Stimulated activated naive CD8-positive, alpha-beta T cell treated with anti-CD3 and anti-CD28 coated beads, Interleukin-15, Interleukin-2, amounts not matched to agents 100 ng/mL and 50 ng/mL, for 24 hours (primary cell): ENCODE results near the gene HIVEP3.

Experiments
- H3K27ac Mint-ChIP-seq: one replicate; pipeline ENCODE4 v1.8.0; 2021; ENCODE audit warnings: mild to moderate bottlenecking, mixed read lengths
- H3K27me3 Mint-ChIP-seq: one replicate; pipeline ENCODE4 v1.8.0; 2021; ENCODE audit warnings: mixed read lengths
- H3K36me3 Mint-ChIP-seq: one replicate; pipeline ENCODE4 v1.8.0; 2021; ENCODE audit warnings: low read depth, mixed read lengths
- H3K4me1 Mint-ChIP-seq: one replicate; pipeline ENCODE4 v1.8.0; 2021; ENCODE audit warnings: low read depth, mixed read lengths
- H3K4me3 Mint-ChIP-seq: one replicate; pipeline ENCODE4 v1.8.0; 2021; ENCODE audit warnings: mild to moderate bottlenecking, mixed read lengths
- H3K9me3 Mint-ChIP-seq: one replicate; pipeline ENCODE4 v1.8.0; 2021; ENCODE audit warnings: mixed read lengths

Gene HIVEP3

DNA sequence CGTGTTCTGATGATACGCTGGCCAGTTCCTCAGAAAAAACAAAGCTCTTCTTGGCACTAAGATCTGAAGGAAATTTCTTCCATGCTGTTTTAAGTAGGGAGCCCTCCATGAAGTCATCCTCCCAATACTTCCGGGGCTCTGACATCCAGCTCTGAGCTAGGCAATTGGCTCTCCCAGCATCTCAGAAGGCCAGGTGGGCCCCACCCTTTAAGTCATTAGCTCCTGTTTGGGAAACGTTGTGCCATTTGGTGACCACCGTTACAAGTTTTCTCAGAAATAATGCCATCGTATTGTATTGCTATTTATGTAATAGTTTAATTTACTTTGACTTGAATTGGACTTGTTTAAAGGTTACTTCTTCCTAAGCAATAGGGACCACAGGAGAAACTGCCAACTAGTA lies 303.9 kb downstream of the HIVEP3 start:
- Mint-ChIP-seq H3K4me3 (no peak overlapping the region), H3K9me3 (no peaks in the 10 kb centered on the region), H3K27me3 (no peaks in the 10 kb centered on the region), H3K4me1 (peaks cover 18% of the 10 kb centered on the region), H3K36me3 (peaks cover 74% of the 10 kb centered on the region), H3K27ac (no peak overlapping the region)

DNA sequence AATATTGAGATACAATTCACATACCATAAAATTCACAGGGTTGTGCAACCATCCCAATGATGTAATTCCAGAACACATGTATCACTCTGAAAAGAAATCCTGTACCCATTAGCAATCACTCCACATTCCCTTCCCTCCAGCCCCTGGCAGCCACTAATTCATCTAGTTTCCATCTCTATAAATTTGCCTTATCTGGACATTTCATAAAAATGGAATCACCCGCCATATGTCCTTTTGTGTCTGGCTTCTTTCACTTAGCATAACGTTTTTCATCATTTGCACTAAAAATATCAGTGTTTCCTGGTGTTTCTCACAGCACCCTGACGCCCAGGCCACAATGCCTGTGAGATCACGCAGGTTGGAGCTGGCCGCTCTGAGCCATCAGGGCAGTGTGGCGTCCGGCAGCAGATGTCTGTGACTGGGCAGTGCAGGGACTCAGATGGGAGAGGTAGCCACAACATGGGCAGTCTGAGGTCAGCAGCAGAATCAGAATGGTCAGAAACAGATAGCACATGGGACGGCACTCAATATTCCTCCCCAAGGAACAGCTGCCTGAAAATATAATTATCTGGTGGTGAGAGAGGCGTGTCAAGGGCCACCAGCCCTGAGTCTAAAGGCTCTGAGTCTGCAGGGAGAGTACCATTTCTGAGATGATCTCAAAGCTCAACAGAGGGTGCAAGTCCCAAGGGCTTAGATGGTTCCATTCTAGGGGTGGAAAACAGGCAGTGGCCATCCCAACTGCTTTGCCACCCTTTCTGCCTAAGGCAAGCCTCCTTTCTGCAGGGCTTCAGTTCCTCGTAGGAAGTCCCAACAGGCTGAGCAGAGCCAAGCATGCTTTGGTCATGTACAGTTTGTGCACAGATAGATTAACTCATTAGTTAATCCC lies 304.8 kb downstream of the HIVEP3 start:
- H3K9me3 Mint-ChIP-seq: no peaks in the 10 kb centered on the region
- no peaks in the 10 kb centered on the region for H3K27me3 Mint-ChIP-seq
- peaks cover 71% of the 10 kb centered on the region for H3K36me3 Mint-ChIP-seq
- peak overlapping the region; percentile 56 for H3K27ac Mint-ChIP-seq
- no peak overlapping the region for H3K4me3 Mint-ChIP-seq
- peaks cover 27% of the 10 kb centered on the region for H3K4me1 Mint-ChIP-seq

DNA sequence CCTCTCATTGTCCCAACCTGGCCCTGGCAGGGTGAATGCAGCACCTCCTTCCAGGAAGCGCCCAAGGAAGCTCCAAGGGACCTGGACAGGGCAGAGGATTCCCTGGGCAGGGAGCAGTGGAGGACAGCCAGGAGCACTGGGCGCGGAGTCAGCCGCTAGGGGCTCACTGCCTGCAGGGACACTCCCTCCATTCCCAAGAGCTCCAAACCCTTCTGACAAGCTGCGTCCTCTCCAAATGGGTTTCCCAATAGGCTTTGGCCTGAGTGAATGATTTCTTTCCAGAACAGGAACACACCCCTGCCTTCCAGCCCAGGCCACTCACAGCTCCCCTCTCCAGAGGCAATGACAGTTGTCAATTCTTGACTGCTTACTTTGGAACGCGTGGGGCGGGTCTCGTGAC lies 305.8 kb downstream of the HIVEP3 start:
- H3K9me3 Mint-ChIP-seq: no peaks in the 10 kb centered on the region
- H3K4me1 Mint-ChIP-seq: peaks cover 32% of the 10 kb centered on the region
- no peak overlapping the region for H3K4me3 Mint-ChIP-seq
- peaks cover 62% of the 10 kb centered on the region for H3K36me3 Mint-ChIP-seq
- no peaks in the 10 kb centered on the region for H3K27me3 Mint-ChIP-seq
- H3K27ac Mint-ChIP-seq: no peak overlapping the region

DNA sequence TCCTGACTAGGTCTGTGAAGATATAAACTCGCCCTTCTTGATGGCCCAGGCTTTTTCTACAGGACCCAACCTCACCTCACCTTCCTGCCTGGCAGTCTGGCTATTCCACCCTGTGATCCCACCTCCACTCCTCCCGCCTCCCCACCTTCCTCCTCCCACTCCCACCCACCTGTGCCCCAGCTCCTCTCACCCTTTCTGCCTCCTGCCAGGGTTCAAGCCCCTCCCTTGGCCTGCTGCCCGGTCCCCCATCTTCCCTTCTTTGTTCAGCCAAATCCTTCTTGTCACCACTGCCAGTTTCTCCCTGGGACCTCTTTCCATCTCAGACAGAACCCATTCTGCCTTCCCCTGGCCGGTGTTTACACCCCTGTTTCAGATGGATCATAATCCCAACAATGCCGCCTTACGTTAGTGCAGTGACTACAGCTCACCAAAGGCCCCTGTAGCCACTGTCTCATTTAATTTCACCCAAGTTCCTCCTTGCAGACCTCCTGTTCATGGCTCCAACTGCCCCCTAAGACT lies 306.7 kb downstream of the HIVEP3 start:
- Mint-ChIP-seq H3K9me3 (no peaks in the 10 kb centered on the region), H3K36me3 (peaks cover 65% of the 10 kb centered on the region), H3K4me3 (no peak overlapping the region), H3K4me1 (peaks cover 42% of the 10 kb centered on the region), H3K27me3 (no peaks in the 10 kb centered on the region), H3K27ac (no peak overlapping the region)

DNA sequence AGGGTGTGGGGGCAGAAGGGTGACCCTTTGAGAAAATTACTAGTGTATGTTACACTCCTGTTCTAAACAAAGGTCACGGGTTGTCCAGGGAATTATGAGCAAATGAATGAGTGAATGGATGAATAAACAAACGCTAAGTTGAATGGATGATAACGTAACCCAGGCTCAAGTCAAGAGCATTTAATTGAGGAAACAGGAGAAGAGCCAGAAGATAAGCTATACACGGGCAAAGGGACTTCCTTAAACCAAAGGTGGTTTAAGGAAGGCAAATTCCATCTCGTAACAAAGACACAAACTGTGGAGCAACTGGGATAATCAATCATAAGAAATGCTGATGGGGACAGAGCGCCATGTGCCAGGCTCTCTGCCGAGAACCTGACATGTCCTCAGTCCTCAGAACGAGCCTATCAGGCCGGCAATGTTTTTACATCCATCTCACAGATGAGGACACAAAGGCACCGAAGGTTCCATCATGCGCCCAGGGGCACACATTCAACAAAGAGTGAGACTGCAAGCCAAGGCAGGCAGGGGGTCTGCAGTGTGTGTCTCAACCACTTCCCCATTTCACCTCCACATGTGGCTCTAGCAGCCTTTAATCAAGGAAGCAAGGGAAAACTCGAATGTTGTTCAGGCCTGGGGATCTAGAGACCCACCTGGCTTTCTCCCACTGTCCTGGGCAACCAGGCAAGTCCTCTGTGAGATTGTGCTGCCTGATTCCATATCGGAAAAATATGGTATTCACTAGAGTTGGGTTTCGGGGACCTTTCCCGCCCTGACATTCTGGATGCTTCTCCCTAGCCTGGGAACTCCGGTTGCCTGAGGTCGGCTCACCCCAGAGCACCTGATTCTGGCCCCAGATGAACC lies 307.4 kb downstream of the HIVEP3 start:
- no peaks in the 10 kb centered on the region for H3K27me3 Mint-ChIP-seq
- no peak overlapping the region for H3K27ac Mint-ChIP-seq

DNA sequence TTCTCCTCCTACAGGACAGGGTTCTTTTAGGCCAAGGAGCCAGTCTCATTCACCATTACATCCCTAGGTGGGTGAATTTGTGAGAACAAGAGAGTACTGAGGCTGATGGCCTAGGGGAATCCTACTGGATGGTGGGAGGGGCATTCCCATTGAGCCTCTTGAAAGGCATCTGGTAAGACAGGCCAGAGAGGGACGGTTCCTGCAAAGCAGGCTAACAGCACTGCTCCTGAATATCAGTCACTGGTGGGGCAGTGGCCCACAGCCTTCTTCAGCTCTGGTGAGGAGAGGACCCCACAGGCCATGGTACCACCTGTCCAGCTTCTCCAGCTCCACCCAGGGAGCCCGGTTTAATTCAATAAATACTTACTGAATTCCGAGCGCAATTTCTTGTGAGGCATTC lies 308.4 kb downstream of the HIVEP3 start:
- Mint-ChIP-seq H3K4me3 (no peak overlapping the region), H3K36me3 (peaks cover 65% of the 10 kb centered on the region), H3K27me3 (no peaks in the 10 kb centered on the region), H3K9me3 (no peaks in the 10 kb centered on the region), H3K27ac (no peak overlapping the region), H3K4me1 (peaks cover 52% of the 10 kb centered on the region)

More for the DNA sequence above, 307.4 kb downstream of the HIVEP3 start:
- peaks cover 65% of the 10 kb centered on the region for H3K36me3 Mint-ChIP-seq
- H3K9me3 Mint-ChIP-seq: no peaks in the 10 kb centered on the region
- H3K4me3 Mint-ChIP-seq: no peak overlapping the region
- peaks cover 48% of the 10 kb centered on the region for H3K4me1 Mint-ChIP-seq

DNA sequence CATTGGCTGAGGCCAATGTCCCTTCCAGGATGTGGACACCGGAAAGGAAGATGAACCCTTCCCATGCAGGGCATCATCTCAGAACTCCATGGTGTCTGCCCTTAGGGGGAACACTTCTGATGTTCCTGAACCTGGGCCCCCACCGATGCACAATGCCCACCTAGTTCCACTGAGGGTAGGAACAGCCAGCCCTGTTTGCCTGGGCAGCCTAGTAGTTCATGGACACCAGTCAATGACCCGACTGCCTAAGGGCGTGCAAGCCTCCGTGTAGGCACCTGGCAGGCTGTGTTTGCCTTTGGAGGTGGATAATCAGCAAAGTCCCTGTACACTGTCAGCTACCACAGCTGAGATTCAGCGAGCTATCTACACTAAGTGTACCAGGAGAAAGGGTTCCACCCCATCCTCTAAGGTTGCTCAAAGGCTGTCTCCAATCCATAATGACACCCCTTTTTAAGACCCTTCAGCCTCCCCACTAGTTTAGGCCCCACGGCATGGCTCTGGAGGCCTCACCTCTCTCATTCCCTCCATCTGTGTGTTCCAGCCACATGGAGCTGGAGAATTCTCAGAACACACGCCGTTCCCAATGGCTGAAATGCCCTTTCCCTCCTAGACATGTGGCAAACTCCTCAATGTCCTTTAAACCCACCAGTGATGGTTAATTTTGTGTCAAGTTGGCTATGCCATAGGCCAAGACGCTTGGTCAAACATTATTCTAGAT lies 309.4 kb downstream of the HIVEP3 start:
- H3K9me3 Mint-ChIP-seq: no peaks in the 10 kb centered on the region
- H3K27ac Mint-ChIP-seq: peak overlapping the region; percentile 68
- peaks cover 54% of the 10 kb centered on the region for H3K4me1 Mint-ChIP-seq
- H3K27me3 Mint-ChIP-seq: no peaks in the 10 kb centered on the region
- H3K36me3 Mint-ChIP-seq: peaks cover 64% of the 10 kb centered on the region
- H3K4me3 Mint-ChIP-seq: no peak overlapping the region

DNA sequence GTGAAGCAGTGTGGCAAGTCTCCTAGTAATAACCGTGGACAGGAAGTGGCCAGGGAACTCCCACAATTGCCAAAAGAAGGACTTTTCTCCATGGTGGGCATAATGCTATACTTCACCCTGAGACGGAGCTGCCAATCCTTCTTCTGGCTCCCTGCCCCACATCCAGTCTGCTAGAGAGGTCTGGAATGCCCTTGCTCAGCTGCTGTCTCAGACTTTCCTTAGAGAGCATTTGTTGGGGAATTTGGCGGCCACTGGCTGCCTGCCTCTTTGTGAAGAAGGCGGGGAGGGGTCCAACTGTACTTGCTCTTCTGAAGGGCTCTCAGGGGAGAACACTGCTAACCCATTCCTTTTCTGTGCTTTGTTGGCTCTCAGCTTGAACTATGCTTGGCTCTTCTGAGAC lies 310.5 kb downstream of the HIVEP3 start:
- peaks cover 64% of the 10 kb centered on the region for H3K36me3 Mint-ChIP-seq
- peaks cover 4% of the 10 kb centered on the region for H3K9me3 Mint-ChIP-seq
- H3K4me1 Mint-ChIP-seq: peaks cover 60% of the 10 kb centered on the region
- H3K4me3 Mint-ChIP-seq: no peak overlapping the region
- H3K27me3 Mint-ChIP-seq: no peaks in the 10 kb centered on the region
- H3K27ac Mint-ChIP-seq: peak overlapping the region; percentile 83

DNA sequence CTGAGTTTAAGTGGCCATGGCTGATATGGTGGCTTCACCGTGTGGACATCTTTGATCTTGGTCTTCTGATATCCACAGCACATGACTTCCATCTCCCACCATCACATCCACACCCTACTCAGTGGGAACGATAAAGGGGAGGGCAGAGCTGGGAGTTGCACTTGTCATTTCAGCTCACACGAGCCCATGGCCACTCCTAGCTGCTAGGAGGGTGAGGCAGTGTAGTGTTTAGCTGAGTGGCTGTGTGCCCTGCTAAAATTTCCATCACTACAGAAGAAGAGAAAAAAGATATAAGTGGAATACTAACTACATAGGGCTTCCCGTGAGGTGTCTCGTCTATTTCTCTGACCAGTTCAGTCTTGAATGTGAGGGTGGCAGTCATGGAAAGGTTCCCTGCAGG lies 310.9 kb downstream of the HIVEP3 start:
- Mint-ChIP-seq H3K36me3 (peaks cover 64% of the 10 kb centered on the region), H3K27me3 (no peaks in the 10 kb centered on the region), H3K4me3 (no peak overlapping the region), H3K4me1 (peaks cover 60% of the 10 kb centered on the region), H3K27ac (peak overlapping the region; percentile 83), H3K9me3 (peaks cover 4% of the 10 kb centered on the region)

DNA sequence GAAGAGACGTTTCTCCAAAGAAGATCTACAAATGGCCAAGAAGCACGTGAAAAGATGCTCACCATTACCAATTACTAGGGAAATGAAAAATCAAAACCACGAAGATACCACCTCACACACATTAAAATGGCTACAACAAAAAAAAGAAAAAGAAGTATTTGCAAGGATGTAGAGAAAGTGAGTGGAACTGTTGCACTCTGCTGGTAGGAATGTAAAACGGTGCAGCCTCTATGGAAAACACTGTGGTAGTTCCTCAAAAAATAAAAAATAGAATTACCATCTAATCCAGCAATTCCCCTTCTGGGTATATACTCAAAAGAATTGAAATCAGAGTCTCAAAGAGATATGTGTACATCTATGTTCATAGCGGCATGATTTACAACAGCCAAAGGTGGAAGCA lies 318.8 kb downstream of the HIVEP3 start:
- H3K36me3 Mint-ChIP-seq: peaks cover 70% of the 10 kb centered on the region
- no peaks in the 10 kb centered on the region for H3K27me3 Mint-ChIP-seq
- peaks cover 66% of the 10 kb centered on the region for H3K4me1 Mint-ChIP-seq
- H3K27ac Mint-ChIP-seq: peak overlapping the region; percentile 61
- H3K4me3 Mint-ChIP-seq: no peak overlapping the region
- peaks cover 4% of the 10 kb centered on the region for H3K9me3 Mint-ChIP-seq

DNA sequence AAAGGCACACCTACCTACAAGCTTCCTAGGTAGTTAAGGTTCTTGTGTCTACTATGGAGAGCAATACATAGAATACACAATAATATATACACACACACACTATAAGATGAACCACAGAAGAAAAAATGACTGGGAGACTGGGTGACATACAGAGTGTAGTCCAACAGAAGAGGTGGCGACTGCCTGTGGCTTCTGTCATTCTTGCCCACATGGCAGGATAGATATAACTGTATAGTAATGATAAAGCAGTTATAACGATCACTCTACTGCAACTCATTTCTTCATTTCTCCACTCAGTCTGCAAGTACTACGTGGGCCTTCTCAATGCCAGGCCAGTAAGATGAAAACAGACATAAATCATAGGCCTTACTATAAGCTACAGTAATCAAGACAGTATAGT lies 320.4 kb downstream of the HIVEP3 start:
- Mint-ChIP-seq H3K27ac (peak overlapping the region; percentile 27), H3K4me3 (no peak overlapping the region), H3K36me3 (peaks cover 63% of the 10 kb centered on the region), H3K27me3 (no peaks in the 10 kb centered on the region), H3K4me1 (peaks cover 69% of the 10 kb centered on the region), H3K9me3 (no peaks in the 10 kb centered on the region)

DNA sequence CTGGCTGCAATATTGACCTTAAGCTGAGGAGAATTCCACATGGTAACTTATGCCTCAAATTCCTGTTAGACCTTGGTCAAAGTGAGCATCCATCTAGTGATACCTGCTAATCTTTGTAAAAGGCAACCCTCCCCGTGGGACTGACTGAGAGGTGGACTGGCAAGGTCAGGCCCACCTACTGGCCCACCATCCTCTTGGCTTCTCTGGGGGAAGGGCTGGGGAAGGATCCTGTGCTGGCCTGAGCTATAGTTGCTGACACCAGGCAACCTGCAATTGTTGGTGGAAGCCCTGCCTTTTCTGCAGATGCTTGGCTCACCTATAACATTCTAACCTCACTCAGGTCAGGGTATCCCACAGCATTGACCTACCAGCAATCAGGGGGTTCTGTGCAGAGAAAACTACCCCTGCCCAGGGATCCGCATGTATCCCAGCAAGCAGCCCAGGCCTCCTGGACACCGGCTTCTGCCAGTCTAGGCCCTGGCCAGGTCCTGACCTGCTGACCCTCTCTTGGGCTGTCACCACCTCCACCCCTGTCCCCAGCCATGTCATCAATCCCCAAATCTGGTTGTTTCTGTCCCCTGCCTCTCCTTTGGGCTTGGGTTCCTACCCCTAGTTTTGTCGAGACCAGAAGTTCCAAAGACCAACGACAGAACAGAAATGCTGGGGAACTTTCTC lies 326.1 kb downstream of the HIVEP3 start:
- Mint-ChIP-seq H3K27ac (no peak overlapping the region), H3K9me3 (no peaks in the 10 kb centered on the region), H3K4me3 (no peak overlapping the region), H3K27me3 (no peaks in the 10 kb centered on the region), H3K36me3 (peaks cover 63% of the 10 kb centered on the region), H3K4me1 (peaks cover 29% of the 10 kb centered on the region)

DNA sequence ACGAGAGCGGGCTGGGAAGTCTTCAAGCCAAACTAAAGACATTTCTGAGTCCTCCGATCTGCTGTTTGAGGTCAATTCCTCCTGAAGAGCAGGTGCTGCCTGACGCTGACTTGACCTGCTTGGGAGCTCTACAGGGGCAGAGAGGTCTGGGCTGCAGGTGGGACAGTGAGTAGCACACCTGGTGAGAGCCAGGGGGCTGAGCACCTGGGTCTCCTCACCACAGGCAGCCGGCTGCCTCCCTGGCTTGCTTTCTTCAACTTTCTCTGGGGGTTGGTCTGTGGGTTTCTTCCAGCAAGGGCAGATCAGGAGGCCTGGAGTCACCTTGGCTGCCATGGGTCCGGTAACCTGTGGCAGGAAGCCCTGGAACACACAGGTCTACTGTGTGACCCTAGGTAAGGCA lies 326.8 kb downstream of the HIVEP3 start:
- no peaks in the 10 kb centered on the region for H3K27me3 Mint-ChIP-seq
- H3K36me3 Mint-ChIP-seq: peaks cover 66% of the 10 kb centered on the region
- H3K27ac Mint-ChIP-seq: no peak overlapping the region
- no peak overlapping the region for H3K4me3 Mint-ChIP-seq
- peaks cover 23% of the 10 kb centered on the region for H3K4me1 Mint-ChIP-seq
- H3K9me3 Mint-ChIP-seq: no peaks in the 10 kb centered on the region

DNA sequence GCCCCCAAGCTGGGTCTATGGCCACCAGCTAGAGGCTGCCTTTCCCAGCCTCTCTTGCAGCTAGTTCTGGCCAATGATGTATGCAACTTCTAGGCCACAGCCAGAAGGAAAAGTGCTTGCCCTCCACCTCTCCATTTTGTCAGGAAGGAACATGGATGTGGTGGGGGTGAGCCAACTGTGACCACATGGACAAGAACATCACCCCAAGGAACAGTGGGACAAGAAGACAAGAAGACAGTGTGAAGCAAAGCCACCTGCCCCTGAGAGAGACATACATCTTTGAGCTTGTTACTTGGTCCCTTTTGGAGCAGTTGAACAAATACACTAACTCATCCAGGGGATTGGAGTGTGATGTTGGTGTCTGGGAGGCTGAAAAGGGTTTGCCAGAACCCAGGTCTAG lies 328.4 kb downstream of the HIVEP3 start:
- no peak overlapping the region for H3K27ac Mint-ChIP-seq
- H3K36me3 Mint-ChIP-seq: peaks cover 74% of the 10 kb centered on the region
- no peaks in the 10 kb centered on the region for H3K27me3 Mint-ChIP-seq
- no peak overlapping the region for H3K4me3 Mint-ChIP-seq
- H3K9me3 Mint-ChIP-seq: no peaks in the 10 kb centered on the region
- H3K4me1 Mint-ChIP-seq: peaks cover 12% of the 10 kb centered on the region
